HG02759 (cell line): Measurements from ENCODE around the gene KRTAP20-3.

Experiments
- ATAC-seq: cut with Tn5 transposase; IDR thresholded peaks from one replicate; pipeline ENCODE4 v1.9.1; 2021; ENCODE audit warnings: mild to moderate bottlenecking, moderate library complexity; ENCODE audit not compliant: unreplicated experiment

Gene KRTAP20-3

DNA sequence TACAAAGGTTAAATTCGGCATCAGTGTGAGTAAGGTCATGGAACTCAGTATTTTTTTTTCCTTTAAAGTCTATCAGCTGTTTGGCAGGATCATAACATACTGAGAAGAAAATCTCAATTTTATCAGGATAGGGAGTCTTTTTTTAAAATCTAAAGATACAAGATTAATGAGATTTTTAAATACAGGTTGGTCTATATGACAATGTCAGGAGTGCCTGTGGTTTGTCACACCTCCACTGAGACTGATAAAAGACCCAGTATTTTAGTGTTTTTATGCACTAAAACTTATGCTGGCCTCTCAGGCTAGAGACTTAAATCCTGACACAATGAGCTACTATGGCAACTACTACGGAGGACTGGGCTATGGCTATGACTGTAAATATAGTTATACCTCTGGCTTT lies at the start of gene KRTAP20-3:
Gene KRTAP20-3 (plus strand): TSS at position 301 of the 400 bp plus-strand sequence.
- no peak for ATAC-seq

DNA sequence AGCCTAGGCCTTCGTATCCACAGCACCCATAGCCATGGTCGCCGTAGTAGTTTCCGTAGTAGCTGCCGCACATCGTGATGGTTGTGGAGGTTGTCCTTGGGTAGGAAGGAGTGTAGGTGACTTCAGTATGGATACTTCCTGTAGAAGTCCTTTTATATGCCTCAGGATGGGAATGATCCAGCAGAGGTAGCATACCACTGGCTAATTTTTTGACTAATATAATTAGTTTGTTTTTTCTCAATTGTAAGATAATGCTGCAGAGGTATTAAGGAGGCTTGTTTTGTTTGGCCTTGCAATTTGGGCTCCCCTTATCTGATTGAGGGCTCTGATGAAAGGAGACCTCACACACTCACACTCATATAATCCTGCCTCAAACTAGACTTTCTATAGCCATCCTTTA lies 43.9 kb upstream of the KRTAP20-3 start, which contains the start of gene KRTAP6-2:
Gene KRTAP6-2 (minus strand): TSS at position 101 of the 400 bp plus-strand sequence. CDS start 28 bp downstream, at position 73.
- no peak for ATAC-seq

DNA sequence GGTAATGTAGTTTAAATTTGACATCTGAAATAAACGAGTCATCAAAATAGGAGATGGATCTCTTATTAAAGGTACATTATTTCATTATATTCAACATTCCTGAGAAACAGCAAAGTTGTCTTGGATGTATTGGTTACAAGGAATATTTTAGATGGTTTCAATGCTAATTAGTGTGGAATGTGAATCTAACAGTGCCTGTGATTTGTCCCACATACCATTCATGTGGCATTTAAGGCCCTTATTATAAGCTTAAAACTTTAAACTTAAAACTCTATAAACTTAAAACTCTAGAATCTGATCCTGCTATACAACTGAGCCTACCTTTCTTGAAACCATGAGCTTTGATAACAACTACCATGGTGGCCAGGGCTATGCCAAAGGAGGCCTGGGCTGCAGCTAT lies 41.9 kb upstream of the KRTAP20-3 start, which contains the start of gene KRTAP22-1:
Gene KRTAP22-1 (plus strand): TSS at position 301 of the 400 bp plus-strand sequence.
- no peak for ATAC-seq

DNA sequence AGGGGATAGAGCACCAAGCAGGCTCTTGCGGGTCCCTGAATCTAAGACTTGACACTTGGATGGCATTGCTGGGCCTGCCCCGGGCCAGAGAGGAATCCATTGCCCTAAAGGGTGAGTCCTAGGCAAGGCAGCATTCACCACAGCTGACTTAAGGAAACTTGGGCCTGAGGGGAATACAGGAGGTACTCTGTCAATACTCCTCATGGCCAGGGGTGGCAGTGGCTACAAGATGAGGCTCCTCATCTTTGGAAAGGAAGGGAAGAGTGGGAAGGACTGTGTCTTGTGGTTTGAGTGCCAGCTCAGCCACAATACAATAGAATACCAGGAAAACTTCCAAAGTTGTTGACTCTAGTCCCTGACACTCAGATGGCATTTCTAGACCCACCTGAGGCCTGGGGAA lies 36.7 kb upstream of the KRTAP20-3 start:
- no peak for ATAC-seq

DNA sequence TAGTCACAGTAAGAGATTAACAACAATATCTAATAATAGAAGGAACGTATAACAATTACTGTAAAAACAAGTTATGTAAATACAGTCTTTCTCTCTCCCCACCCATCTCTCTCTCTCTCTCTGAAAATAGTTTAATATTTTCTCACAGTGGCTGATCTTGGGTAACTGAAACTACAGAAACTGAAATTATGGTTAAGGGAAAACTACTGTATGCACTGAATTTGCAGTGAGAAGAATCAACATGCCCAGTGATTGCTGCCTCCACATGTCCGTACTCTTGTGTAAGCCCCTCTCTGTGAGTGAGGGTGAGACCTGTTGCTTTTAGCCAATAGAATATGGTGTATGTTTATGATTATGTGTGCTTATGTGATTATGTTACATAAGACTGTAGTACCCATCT lies 30.5 kb upstream of the KRTAP20-3 start:
- no peak for ATAC-seq

DNA sequence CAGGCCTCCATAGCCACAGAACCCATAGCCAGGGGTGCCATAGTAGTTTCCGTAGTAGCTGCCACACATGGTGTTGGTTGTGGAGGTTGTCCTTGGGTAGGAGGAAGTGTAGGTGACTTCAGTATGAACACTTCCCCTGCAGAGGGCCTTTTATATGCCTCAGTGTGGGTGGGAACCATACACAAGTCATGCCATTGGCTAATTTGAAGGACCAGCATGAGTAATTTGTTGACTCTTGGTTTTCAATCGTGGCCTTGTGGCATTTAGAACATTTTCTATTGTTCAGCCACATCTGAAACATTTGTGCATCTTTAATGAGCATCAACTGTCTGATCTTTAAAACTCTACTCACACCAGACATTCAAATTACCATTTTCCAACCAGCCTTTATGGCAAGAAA lies 28.8 kb upstream of the KRTAP20-3 start, which contains the start of gene KRTAP6-1:
Gene KRTAP6-1 (minus strand): TSS at position 95 of the 400 bp plus-strand sequence. CDS start 26 bp downstream, at position 69.
- no peak for ATAC-seq

DNA sequence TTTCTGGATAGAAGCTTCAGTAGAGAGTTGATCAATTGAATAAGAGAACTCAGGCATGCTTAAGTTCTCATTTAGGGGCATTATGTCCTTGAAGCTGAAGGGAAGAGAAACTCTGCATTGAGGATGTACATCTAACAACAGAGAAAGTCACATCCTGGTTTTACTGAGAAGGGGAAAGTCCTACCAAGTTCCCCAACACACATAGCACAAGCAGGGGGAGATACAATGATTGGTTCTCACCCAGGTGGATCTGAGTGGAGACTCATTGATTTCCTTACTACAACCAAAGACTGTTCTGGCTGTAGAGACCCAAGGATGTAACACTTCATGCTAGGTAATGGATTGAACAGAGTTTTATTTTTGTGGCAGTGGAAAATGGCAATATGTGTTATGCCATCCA lies 27.5 kb upstream of the KRTAP20-3 start:
- ATAC-seq, result no peak

DNA sequence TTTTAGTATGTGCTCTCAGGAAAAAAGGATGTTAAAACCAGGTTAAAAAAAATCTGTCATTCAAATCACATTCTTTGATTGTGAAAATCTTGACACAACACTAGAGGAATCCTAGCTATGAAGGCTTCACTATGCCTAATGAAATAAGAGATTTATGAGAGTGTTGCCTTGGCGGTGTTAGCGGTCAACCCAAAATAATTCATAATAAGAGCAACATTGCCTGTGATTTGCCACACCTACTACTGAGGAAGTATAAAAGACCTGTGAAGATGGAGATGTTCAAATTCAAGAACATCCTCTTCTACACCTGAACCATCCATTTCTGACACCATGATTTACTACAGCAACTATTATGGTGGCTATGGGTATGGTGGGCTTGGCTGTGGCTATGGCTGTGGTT lies 26.5 kb upstream of the KRTAP20-3 start, which contains the start of gene KRTAP20-1:
Gene KRTAP20-1 (plus strand): TSS at position 301 of the 400 bp plus-strand sequence. CDS start 30 bp downstream, at position 331.
- ATAC-seq, result no peak

DNA sequence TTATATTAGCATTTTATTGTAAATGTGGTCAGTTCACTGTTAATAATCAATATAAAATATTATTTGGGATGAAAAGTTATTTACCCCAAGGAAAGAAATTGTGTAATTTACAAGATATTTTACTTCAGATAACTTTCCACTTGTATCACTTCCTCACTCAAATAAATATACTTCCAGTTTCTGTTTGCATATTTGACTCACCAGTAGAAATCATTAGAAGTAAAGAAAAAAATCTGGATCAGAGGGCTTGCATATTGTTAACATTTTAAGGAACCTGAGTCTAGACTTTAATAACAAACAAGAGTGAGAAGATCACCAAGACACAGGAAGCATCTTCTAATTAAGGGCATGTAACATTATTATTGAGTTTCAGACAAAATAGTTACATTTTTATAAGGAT lies 22.6 kb upstream of the KRTAP20-3 start:
- ATAC-seq, result no peak

DNA sequence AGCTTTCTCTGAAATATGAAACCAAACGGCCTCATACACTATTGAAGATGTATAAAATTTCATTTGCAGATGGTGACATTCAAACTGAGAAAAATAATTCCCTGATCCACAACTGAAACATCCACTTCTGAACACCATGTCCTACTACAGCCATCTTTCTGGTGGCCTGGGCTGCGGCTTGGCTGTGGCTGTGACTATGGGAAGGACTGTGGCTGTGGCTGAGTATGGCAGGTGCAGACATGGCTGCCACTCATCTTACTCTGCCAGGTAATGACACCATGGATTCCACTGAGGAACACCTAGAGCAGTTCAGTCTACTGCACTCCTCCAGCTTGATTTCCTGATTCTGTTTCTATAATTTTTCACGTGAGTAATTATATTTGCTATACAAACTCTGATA lies 22.1 kb upstream of the KRTAP20-3 start, which contains the start of gene KRTAP20-4:
Gene KRTAP20-4 (plus strand): TSS at position 106 of the 400 bp plus-strand sequence.
- no peak for ATAC-seq

DNA sequence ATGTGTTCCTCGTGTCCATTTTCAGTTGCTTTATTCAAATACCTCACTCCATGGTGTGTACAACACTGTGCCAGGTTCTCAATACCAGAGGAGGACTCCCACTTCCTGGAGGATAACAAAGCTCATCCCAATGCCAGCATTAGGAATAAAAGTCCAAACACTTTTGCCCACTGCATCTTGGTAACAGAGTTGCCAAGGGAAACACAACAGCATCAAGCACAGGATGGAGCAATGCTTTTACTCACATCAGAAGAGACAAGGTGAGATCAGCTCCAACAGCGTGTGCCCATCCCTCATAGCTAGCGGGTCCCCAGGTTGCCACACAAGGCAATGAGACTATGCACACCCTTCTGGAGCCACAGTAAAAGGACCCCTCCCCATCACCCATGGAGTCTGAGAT lies 19.3 kb upstream of the KRTAP20-3 start:
- no peak for ATAC-seq

DNA sequence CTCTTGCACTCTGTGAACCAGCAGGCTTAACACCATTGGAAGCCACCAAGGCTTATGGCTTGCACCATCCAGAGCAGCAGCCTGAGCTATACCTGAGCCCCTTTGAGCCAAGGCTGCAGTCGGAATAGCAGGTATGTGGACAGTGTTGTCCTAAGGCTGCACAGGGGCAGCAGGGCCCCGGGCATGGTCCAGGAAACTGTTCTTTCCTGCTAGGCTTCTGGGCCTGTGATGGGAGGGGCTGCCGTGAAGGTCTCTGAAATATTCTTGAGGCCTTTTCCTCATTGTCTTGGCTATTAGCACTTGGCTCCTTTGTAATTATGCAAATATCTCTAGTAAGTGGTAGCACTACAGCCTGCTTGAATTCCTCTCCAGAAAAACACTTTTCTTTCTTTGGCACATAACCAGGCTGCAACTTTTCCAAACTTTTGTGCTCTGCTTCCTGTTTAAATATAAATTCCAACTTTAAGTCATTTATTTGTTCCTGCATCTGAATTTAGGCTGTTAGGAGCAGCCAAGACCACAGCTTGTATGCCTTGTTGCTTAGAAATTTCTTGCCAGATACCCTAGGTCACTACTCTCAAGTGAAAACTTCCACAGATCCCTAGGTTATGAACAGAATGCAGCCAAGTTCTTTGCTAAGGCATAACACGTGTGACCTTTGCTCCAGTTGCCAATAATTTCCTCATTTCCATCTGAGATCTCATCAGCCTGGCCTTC lies 17.1 kb upstream of the KRTAP20-3 start:
- no peak for ATAC-seq

DNA sequence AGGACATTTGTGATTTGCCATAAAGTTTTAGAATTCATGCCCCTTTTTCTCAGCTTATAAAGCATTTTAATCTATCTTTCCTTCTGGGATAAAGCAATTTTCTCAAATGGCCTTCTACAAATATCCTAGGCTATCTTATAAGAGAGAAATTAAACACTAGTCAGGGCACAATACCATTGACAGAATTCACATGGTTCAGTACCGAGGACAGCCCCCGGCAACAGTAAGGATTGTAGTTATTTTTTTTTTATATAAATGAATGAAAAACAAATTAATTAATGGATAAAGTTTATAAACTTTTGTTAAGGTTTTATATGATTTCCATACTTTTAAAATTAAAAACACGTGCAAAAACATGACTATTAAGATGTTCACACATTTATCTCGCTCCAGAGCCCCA lies 14.6 kb upstream of the KRTAP20-3 start:
- ATAC-seq, result no peak

DNA sequence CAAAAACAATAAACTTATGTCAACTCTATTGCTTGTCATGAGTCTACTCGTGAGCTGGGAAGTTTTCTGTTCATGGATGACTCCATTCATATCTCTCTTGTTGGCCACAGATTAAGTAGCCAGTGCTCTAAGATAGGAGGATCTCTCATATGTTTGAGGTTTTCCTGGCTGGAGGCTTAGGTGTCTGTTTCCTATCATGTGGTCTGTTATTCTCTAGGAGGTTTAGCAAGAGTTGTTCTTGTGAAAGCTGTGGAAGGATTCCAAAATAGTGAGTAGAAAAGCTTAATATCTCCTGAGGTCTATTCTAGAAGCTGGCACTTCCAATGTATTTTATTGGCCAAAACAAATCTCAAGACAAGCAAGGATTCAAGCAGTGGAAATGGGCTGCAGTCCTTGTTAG lies 13.5 kb upstream of the KRTAP20-3 start:
- ATAC-seq, result no peak

DNA sequence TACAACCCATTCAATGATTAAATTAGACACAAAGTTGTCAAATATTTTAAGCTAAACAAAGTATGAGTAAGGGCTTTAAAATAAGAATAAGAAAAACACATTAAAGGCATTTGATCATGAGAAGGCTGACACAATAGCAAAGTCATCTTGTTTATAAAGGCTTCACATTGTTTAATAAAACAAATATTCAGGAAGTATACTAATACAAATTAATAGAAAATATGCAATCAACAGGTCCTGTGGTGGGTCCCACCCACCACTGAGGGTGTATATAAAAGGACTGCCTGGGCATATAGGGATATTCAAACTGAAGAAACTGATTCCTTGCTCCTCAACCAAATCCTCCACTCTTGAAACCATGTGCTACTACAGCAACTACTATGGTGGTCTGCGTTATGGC lies 7.8 kb upstream of the KRTAP20-3 start, which contains the start of gene KRTAP20-2:
Gene KRTAP20-2 (plus strand): TSS at position 301 of the 400 bp plus-strand sequence. CDS start 58 bp downstream, at position 359.
- ATAC-seq, result no peak

DNA sequence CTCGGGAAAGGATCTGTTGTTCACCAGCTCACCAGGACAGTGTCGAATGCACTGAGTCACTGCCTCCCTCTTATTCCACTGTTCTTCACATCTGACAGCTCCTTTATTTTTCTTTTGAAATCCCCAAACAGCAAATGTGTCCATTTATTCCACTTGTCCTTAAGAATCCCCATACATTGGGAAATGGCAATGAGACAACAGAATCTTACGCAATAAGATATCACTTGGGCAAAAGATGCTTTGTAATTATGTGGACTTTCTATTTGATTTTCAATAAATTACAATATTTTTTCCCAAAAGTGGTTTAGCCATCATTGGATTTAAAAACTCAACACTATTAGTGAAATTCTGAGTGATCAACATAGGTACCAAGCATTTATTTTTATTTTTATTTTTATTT lies 4.0 kb upstream of the KRTAP20-3 start:
- ATAC-seq, result no peak

DNA sequence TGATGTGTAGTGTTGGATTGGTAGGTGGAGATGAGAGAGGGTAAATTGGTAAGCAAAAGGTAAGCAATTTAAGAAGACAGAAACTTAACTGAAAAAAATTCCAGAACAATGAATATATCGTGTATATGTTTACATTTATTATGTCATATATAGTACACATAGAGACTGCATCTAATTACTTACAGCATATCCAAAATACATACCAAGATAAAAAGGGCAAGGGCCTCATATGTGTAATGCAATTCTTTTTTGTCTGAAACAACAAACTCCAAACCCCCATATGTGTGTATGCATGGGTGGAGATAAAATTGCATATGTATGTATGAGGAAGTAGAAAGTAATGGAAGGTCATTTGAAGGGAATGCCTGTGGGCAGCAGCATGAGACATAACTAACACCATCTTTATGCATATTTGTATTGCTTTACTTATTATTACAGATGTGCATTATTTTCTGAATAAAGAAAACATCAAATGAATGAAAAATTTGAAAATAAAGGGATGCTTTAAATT lies 4.3 kb downstream of the KRTAP20-3 start:
- ATAC-seq, result no peak

DNA sequence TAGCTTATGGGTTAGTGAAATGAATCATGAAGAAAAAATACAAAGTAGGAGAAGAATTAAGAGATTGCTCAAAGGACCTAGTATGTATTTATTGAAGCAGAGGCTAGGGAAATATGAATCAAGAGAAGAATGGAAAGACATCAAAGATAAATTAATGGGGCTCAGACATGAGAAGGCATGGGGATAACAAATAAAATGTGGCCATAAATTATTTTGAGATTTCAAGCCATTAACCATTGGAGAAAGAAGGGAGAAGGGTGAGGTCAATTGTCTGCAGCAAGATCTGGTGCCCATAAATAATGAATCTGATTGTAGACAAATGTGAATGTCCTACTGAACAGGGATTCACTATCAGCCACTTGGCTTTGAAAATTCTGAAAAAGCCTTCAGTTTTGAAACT lies 10.2 kb downstream of the KRTAP20-3 start:
- ATAC-seq, result no peak

DNA sequence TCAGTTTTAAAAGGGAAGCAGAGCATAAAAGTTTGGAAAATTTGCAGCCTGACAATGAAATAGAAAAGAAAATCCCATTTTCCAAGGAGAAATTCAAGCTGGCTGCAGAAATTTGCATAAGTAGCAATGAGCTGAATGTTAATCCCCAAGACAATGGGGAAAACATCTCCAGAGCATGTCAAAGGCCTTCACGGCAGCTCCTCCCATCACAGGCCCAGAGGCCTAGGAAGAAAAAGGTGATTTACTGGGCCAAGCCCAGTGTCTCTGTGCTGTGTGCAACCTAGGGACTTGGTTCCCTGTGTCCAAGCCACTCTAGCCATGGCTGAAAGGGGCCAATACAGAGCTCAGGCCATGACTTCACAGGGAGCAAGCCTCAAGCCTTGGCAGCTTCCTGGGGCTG lies 26.1 kb downstream of the KRTAP20-3 start:
- ATAC-seq, result no peak

DNA sequence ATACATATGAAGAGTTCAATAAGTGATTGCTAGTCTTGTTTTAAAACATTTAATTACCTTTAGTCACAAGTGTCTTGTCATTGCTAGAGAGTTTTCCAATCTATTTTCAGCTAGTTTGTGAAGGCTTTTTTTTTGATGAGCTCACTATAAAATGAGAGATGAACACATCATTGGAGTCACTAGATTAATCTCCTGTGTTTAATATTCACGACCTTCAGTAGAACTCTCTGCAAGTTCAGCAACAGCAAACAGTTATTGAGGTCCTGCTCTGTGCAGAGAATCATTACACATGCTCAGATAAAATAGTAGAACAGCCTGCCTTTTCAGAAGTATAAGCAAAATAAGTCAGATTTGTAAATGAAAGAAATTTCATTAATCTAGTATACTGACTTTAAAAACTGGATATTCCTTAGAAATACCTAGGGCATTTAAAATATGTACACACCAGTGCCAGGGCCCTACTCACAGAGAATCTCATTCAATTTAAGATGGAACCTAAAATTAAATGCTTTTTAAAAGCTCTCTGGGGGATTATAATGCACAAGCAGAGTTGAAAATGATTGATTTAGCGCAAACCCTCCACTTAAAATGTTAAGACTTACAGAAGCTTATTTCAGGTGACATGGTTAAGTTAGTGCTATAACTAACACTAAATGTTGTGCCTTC lies 30.5 kb downstream of the KRTAP20-3 start:
- ATAC-seq, result no peak

DNA sequence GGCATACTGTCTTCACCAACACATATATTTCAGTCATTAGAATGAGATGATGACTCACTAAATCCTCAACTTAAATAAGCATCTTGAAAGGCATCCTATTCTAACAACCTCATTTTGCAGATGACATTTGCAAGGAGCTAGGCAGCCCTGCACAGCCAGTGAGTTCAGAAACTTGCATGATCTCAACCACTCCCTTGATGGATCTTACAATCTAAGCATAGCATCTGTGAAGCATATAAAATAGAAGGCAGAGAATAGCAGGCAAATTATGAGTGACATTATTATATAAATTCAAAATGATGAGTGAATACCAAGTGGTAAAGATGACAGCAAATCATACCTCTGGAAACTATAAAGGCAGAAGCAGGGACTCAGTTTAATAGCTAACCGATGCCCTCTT lies 31.6 kb downstream of the KRTAP20-3 start:
- ATAC-seq, result no peak

DNA sequence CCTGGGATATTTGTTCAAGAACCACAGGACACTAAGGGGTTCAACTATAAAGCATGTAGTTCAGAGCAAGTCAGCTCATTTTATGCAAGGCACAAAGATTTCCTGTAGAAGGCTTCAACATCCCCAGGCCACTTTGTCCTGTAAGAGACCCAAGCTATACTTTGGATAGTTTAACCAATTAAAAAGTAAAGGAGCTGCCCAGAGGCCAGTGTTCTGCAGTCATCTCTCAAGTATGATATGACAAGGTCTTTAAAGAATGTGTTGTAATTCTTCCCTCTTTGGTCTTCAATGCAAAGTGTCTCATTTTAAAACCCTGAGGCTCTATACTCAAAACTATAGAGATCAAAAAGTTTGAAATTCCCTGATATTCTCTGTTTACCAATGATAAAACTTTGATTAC lies 34.1 kb downstream of the KRTAP20-3 start:
- no peak for ATAC-seq
